Pulmonary artery endothelial cell (primary cell): Measurements from ENCODE around the gene FRAS1. TPM values are rescaled to one million over a fixed set of nuclear protein-coding genes. Genes with fewer than 3 reads are reported as not detected.
"Not testable (repeated sequence)": the region's sequence is repeated elsewhere in the genome, so short reads cannot be mapped to it uniquely, and the experiment has no call there.

Experiments used
- DNase-seq: peaks from one replicate; pipeline ENCODE4 v3.0.0-alpha.2; 2011; ENCODE audit warnings: low read depth, low spot score
- total RNA-seq: library from RNA; depleted of rRNA; stranded (reverse); fragments of >200 nt; gene quantifications from 2 replicates; pipeline ENCODE4 v1.2.3, GENCODE V29; 2014

The FRAS1 gene
- total RNA-seq, 1 donor from 2014 or later, result 8.6 TPM

GRCh38 chr4:78542373-78542772, 485.2 kb downstream of the FRAS1 start:
- DNase-seq, result no peak

GRCh38 chr4:78543424-78544125, 486.5 kb downstream of the FRAS1 start:
- DNase-seq, result no peak

GRCh38 chr4:78544678-78545077, 487.6 kb downstream of the FRAS1 start:
- no peak for DNase-seq

GRCh38 chr4:78545275-78546246, 488.4 kb downstream of the FRAS1 start:
- no peak for DNase-seq

- DNase-seq, result not testable (repeated sequence)
Observed at GRCh38 chr4:78547899-78548298, 490.8 kb downstream of the FRAS1 start.

- not testable (repeated sequence) for DNase-seq
Observed at GRCh38 chr4:78548889-78549288, 491.8 kb downstream of the FRAS1 start.

- DNase-seq, result no peak
Observed at GRCh38 chr4:78551420-78552351, 494.6 kb downstream of the FRAS1 start, which contains the start of gene ANXA3. Gene ANXA3, plus strand, starts transcription at chr4:78551770. Its CDS starts 2,704 bp downstream, at chr4:78554474.

- no peak for DNase-seq
Observed at GRCh38 chr4:78552389-78553042, 495.4 kb downstream of the FRAS1 start.

GRCh38 chr4:78553043-78553396, 495.9 kb downstream of the FRAS1 start:
- DNase-seq, result no peak

GRCh38 chr4:78553529-78554060, 496.5 kb downstream of the FRAS1 start:
- DNase-seq, result no peak

- no peak for DNase-seq
Observed at GRCh38 chr4:78556665-78557064, 499.5 kb downstream of the FRAS1 start.

- no peak for DNase-seq
Observed at GRCh38 chr4:78557841-78558240, 500.7 kb downstream of the FRAS1 start.

GRCh38 chr4:78558410-78558809, 501.3 kb downstream of the FRAS1 start:
- DNase-seq, result no peak

- peak; percentile 87 for DNase-seq
Observed at GRCh38 chr4:78560296-78560963, 503.3 kb downstream of the FRAS1 start.

GRCh38 chr4:78561677-78562076, 504.6 kb downstream of the FRAS1 start:
- no peak for DNase-seq

GRCh38 chr4:78562687-78563086, 505.6 kb downstream of the FRAS1 start:
- no peak for DNase-seq

GRCh38 chr4:78565971-78566372, 508.8 kb downstream of the FRAS1 start:
- no peak for DNase-seq

GRCh38 chr4:78566834-78567499, 509.8 kb downstream of the FRAS1 start:
- DNase-seq, result no peak

- DNase-seq, result no peak
Observed at GRCh38 chr4:78567500-78568060, 510.5 kb downstream of the FRAS1 start.
